Natural killer cell (primary cell): Measurements from ENCODE around the gene SYCP3. TPM values are rescaled to one million over a fixed set of nuclear protein-coding genes. Genes with fewer than 3 reads are reported as not detected.

Experiments
- ATAC-seq, 3 donors: fragments of 150-1000 bp in 2 of 3; fragments of 200-7000 bp in 1 of 3; cut with Tn5 transposase; 1 replicate in 1 of 3; 2 replicates in 2 of 3; pipeline ENCODE4 v1.10.0; 2021; ENCODE audit warnings: mild to moderate bottlenecking in 2 of 3, moderate library complexity in 2 of 3
- DNase-seq, 2 donors: peaks; one replicate each; pipeline versions ENCODE4 v3.0.0 to v3.0.0-alpha.2; 2013 to 2021; ENCODE audit warnings: mixed read lengths in 1 of 2
- H3K27ac ChIP-seq: one replicate; pipeline ENCODE4 v1.5.1; 2013; ENCODE audit warnings: mild to moderate bottlenecking, low read length
- H3K27me3 ChIP-seq: one replicate; pipeline ENCODE4 v1.6.1; 2013; ENCODE audit warnings: low read length; ENCODE audit not compliant: control insufficient read depth, insufficient read depth
- H3K36me3 ChIP-seq: one replicate; pipeline ENCODE4 v1.6.1; 2013; ENCODE audit warnings: low read length; ENCODE audit not compliant: control insufficient read depth, insufficient read depth
- H3K4me1 ChIP-seq: one replicate; pipeline ENCODE4 v1.6.1; 2013; ENCODE audit warnings: low read length; ENCODE audit not compliant: control insufficient read depth, insufficient read depth
- H3K4me3 ChIP-seq: one replicate; pipeline ENCODE4 v1.5.1; 2013; ENCODE audit warnings: low read length
- H3K9me3 ChIP-seq: one replicate; pipeline ENCODE4 v1.6.1; 2013; ENCODE audit warnings: low read length; ENCODE audit not compliant: control insufficient read depth, insufficient read depth
- H3K27ac Mint-ChIP-seq, 2 donors: one replicate each; pipeline ENCODE4 v1.8.0; 2022; ENCODE audit warnings: mild to moderate bottlenecking in 2 of 2, mixed read lengths in 2 of 2, moderate library complexity in 1 of 2
- H3K27me3 Mint-ChIP-seq, 2 donors: one replicate each; pipeline ENCODE4 v1.8.0; 2022; ENCODE audit warnings: low read depth in 2 of 2, mixed read lengths in 2 of 2
- H3K36me3 Mint-ChIP-seq: one replicate; pipeline ENCODE4 v1.8.0; 2022; ENCODE audit warnings: mixed read lengths
- H3K4me1 Mint-ChIP-seq, 2 donors: one replicate each; pipeline ENCODE4 v1.8.0; 2022; ENCODE audit warnings: mixed read lengths in 2 of 2
- H3K4me3 Mint-ChIP-seq: one replicate; pipeline ENCODE4 v1.8.0; 2022; ENCODE audit warnings: mild to moderate bottlenecking, moderate library complexity, mixed read lengths
- H3K9me3 Mint-ChIP-seq, 2 donors: one replicate each; pipeline ENCODE4 v1.8.0; 2022; ENCODE audit warnings: mixed read lengths in 2 of 2
- WGBS: methylation state at CpG from one replicate; pipeline ENCODE4 v1.1.7; 2013; ENCODE audit warnings: missing lambda C conversion rate; ENCODE audit not compliant: insufficient coverage; 5-methylcytosine and 5-hydroxymethylcytosine counted together
- intact Hi-C: fragments of 100-400 bp; cut with micrococcal nuclease; formaldehyde crosslinking; loops from one replicate; pipeline ENCODE4 v1.14.2; 2022
- total RNA-seq, 4 donors: library from RNA; stranded (reverse); fragments of 120-200 nt in 1 of 4; gene quantifications; one replicate each; pipeline versions ENCODE4 v1.2.3 to v1.2.4, GENCODE V29; 2013 to 2022
- TF ChIP-seq, protein P1 (sequence below): fragments of 200-600 bp; IDR thresholded peaks from one replicate; pipeline ENCODE4 v1.8.0; 2022; ENCODE audit warnings: antibody characterized with exemption

Gene SYCP3
- total RNA-seq, 3 donors from 2014 or later (not counting 1 experiment from before 2014, with no cell fraction given): 1.4 to 3.2 (median 2.4) TPM

GRCh38 chr12:101732318-101732717 is 6.9 kb downstream of the SYCP3 start:
- H3K9me3 ChIP-seq: no peaks in the 10 kb centered on the region
- Mint-ChIP-seq H3K9me3 (no peaks in the 10 kb centered on the region), H3K36me3 (no peaks in the 10 kb centered on the region), H3K4me3 (no peak overlapping the region), H3K27ac (no peak overlapping the region), H3K4me1 (no peaks in the 10 kb centered on the region), H3K27me3 (no peaks in the 10 kb centered on the region)
- WGBS: 60% methylated on average over 1 of the region's 1 CpG
- ATAC-seq (no peak), DNase-seq (no peak)
- H3K4me3 ChIP-seq: no peak overlapping the region
- peaks cover 27% of the 10 kb centered on the region for H3K36me3 ChIP-seq
- no peaks in the 10 kb centered on the region for H3K27me3 ChIP-seq
- H3K27ac ChIP-seq: no peak overlapping the region
- TF ChIP-seq, protein P1, sequence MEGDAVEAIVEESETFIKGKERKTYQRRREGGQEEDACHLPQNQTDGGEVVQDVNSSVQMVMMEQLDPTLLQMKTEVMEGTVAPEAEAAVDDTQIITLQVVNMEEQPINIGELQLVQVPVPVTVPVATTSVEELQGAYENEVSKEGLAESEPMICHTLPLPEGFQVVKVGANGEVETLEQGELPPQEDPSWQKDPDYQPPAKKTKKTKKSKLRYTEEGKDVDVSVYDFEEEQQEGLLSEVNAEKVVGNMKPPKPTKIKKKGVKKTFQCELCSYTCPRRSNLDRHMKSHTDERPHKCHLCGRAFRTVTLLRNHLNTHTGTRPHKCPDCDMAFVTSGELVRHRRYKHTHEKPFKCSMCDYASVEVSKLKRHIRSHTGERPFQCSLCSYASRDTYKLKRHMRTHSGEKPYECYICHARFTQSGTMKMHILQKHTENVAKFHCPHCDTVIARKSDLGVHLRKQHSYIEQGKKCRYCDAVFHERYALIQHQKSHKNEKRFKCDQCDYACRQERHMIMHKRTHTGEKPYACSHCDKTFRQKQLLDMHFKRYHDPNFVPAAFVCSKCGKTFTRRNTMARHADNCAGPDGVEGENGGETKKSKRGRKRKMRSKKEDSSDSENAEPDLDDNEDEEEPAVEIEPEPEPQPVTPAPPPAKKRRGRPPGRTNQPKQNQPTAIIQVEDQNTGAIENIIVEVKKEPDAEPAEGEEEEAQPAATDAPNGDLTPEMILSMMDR: no peak
- intact Hi-C loops: no loop called here
- H3K4me1 ChIP-seq: no peaks in the 10 kb centered on the region

- H3K27ac ChIP-seq: no peak overlapping the region
- Mint-ChIP-seq H3K27me3 (no peaks in the 10 kb centered on the region), H3K27ac (no peak overlapping the region), H3K4me1 (no peaks in the 10 kb centered on the region), H3K4me3 (no peak overlapping the region), H3K9me3 (no peaks in the 10 kb centered on the region), H3K36me3 (no peaks in the 10 kb centered on the region)
- DNase-seq: no peak
- H3K9me3 ChIP-seq: no peaks in the 10 kb centered on the region
- H3K27me3 ChIP-seq: no peaks in the 10 kb centered on the region
- no peak overlapping the region for H3K4me3 ChIP-seq
- TF ChIP-seq, protein P1: no peak
- H3K36me3 ChIP-seq: peaks cover 41% of the 10 kb centered on the region
- intact Hi-C loops: no loop called here
- H3K4me1 ChIP-seq: no peaks in the 10 kb centered on the region
- no peak for ATAC-seq
Observed at GRCh38 chr12:101729842-101730241, 9.4 kb downstream of the SYCP3 start.

- Mint-ChIP-seq H3K4me1 (no peaks in the 10 kb centered on the region), H3K4me3 (no peak overlapping the region), H3K9me3 (no peaks in the 10 kb centered on the region), H3K27me3 (no peaks in the 10 kb centered on the region), H3K36me3 (no peaks in the 10 kb centered on the region), H3K27ac (no peak overlapping the region)
- TF ChIP-seq, protein P1: no peak
- no peak for DNase-seq
- intact Hi-C loops: no loop called here
- peaks cover 40% of the 10 kb centered on the region for H3K36me3 ChIP-seq
- H3K4me3 ChIP-seq: no peak overlapping the region
- no peak for ATAC-seq
- H3K4me1 ChIP-seq: no peaks in the 10 kb centered on the region
- no peaks in the 10 kb centered on the region for H3K27me3 ChIP-seq
- no peaks in the 10 kb centered on the region for H3K9me3 ChIP-seq
- H3K27ac ChIP-seq: no peak overlapping the region
Observed at GRCh38 chr12:101727098-101727497, 12.2 kb downstream of the SYCP3 start.

DNA sequence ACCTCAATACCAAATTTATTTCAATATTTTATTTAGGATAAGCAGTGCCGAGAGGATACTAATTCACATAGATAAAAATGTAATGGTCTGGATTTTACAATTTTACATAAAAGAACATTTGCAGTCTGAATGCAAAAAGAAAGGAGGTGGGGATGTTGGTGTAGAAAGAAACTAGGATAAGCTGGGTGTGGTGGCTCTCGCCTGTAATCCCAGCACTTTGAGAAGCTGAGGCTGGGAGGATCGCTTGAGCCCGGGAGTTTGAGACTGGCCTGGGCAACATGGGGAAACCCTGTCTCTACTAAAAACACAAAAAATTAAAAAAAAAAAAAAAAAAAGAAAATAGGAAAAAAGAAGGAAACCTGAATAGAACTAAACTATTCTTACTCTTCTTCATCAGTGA is 16.9 kb downstream of the SYCP3 start:
- H3K4me3 Mint-ChIP-seq: no peak overlapping the region
- no peaks in the 10 kb centered on the region for H3K4me1 ChIP-seq
- peaks cover 20% of the 10 kb centered on the region for H3K36me3 ChIP-seq
- no peak overlapping the region for H3K27ac ChIP-seq
- no peaks in the 10 kb centered on the region for H3K27me3 ChIP-seq
- TF ChIP-seq, protein P1: no peak
- H3K9me3 Mint-ChIP-seq: no peaks in the 10 kb centered on the region
- H3K27me3 Mint-ChIP-seq: no peaks in the 10 kb centered on the region
- intact Hi-C loops: no loop called here
- no peak overlapping the region for H3K4me3 ChIP-seq
- no peak overlapping the region for H3K27ac Mint-ChIP-seq
- DNase-seq (no peak), ATAC-seq (no peak)
- H3K9me3 ChIP-seq: no peaks in the 10 kb centered on the region
- H3K4me1 Mint-ChIP-seq: no peaks in the 10 kb centered on the region
- H3K36me3 Mint-ChIP-seq: no peaks in the 10 kb centered on the region
- WGBS: 100% methylated on average over 1 of the region's 4 CpGs
